CD14-positive monocyte (primary cell): ENCODE data around the gene ADM2. TPM values are rescaled to one million over a fixed set of nuclear protein-coding genes. Genes with fewer than 3 reads are reported as not detected.

Source experiments
- DNase-seq, 3 donors: peaks; one replicate each; pipeline ENCODE4 v3.0.0-alpha.2; 2011 to 2022
- H2AFZ ChIP-seq: 2 replicates; pipeline ENCODE4 v1.6.0; 2012; ENCODE audit warnings: mild to moderate bottlenecking, low read depth, low read length, inconsistent platforms; ENCODE audit not compliant: insufficient read depth, poor library complexity, severe bottlenecking
- H3K27ac ChIP-seq, 2 donors: 1 replicate in 1 of 2; 2 replicates in 1 of 2; pipeline ENCODE4 v1.5.1; 2012 to 2013; ENCODE audit warnings: low read length in 2 of 2, control low read depth in 1 of 2, inconsistent platforms in 1 of 2, low read depth in 1 of 2, mild to moderate bottlenecking in 1 of 2
- H3K27me3 ChIP-seq, 2 donors: one replicate each; pipeline versions ENCODE4 v1.6.0 to v1.6.1; 2011 to 2013; ENCODE audit warnings: low read length in 2 of 2; ENCODE audit not compliant: control insufficient read depth in 2 of 2, insufficient read depth in 2 of 2
- H3K36me3 ChIP-seq, 2 donors: replicated peaks in 1 of 2; 1 replicate in 1 of 2; 2 replicates in 1 of 2; pipeline versions ENCODE4 v1.5.1 to v1.6.1; 2012 to 2013; ENCODE audit warnings: low read length in 2 of 2, control low read depth in 1 of 2, inconsistent platforms in 1 of 2, mild to moderate bottlenecking in 1 of 2; ENCODE audit not compliant: insufficient read depth in 2 of 2, control insufficient read depth in 1 of 2
- H3K4me1 ChIP-seq, 2 donors: 1 replicate in 1 of 2; 2 replicates in 1 of 2; pipeline versions ENCODE4 v1.5.1 to v1.6.1; 2012 to 2013; ENCODE audit warnings: low read length in 2 of 2, control low read depth in 1 of 2, inconsistent platforms in 1 of 2, mild to moderate bottlenecking in 1 of 2, moderate library complexity in 1 of 2; ENCODE audit not compliant: insufficient read depth in 2 of 2, control insufficient read depth in 1 of 2
- H3K4me2 ChIP-seq: replicated peaks from 2 replicates; pipeline ENCODE3; 2012; ENCODE audit warnings: low read length, moderate library complexity, mild to moderate bottlenecking; ENCODE audit not compliant: poor library complexity, severe bottlenecking; ENCODE audit errors: extremely low read depth
- H3K4me3 ChIP-seq, 3 experiments: fragments of 200-600 bp in 1 of 3; sonication (generic) in 1 of 3; replicated peaks in 1 of 3; 1 replicate in 2 of 3; 2 replicates in 1 of 3; pipeline ENCODE4 v1.5.1; 2011 to 2013; ENCODE audit warnings: low read length in 3 of 3, mild to moderate bottlenecking in 3 of 3, control low read depth in 2 of 3, low read depth in 2 of 3, inconsistent platforms in 1 of 3, moderate library complexity in 1 of 3
- H3K79me2 ChIP-seq: 2 replicates; pipeline ENCODE4 v1.6.0; 2012; ENCODE audit warnings: mild to moderate bottlenecking, control low read depth, inconsistent platforms, low read length, moderate library complexity; ENCODE audit not compliant: insufficient read depth
- H3K9ac ChIP-seq: 2 replicates; pipeline ENCODE4 v1.6.0; 2017; ENCODE audit warnings: low read length, mild to moderate bottlenecking; ENCODE audit not compliant: insufficient read depth, poor library complexity, severe bottlenecking
- H3K9me3 ChIP-seq, 2 donors: replicated peaks in 1 of 2; 1 replicate in 1 of 2; 2 replicates in 1 of 2; pipeline versions ENCODE4 v1.5.1 to v1.6.1; 2012 to 2013; ENCODE audit warnings: low read length in 2 of 2, control low read depth in 1 of 2; ENCODE audit not compliant: control insufficient read depth in 1 of 2, insufficient read depth in 1 of 2
- H4K20me1 ChIP-seq: 2 replicates; pipeline ENCODE4 v1.6.0; 2012; ENCODE audit warnings: mild to moderate bottlenecking, low read length, control low read depth, moderate library complexity; ENCODE audit not compliant: insufficient read depth
- H3K27ac Mint-ChIP-seq, 7 donors: one replicate each; pipeline ENCODE4 v1.8.0; 2020; ENCODE audit warnings: mild to moderate bottlenecking in 7 of 7, mixed read lengths in 7 of 7, moderate library complexity in 6 of 7, inconsistent platforms in 2 of 7
- H3K27me3 Mint-ChIP-seq, 3 donors: one replicate each; pipeline ENCODE4 v1.8.0; 2021 to 2022; ENCODE audit warnings: low read depth in 3 of 3, mild to moderate bottlenecking in 3 of 3, mixed read lengths in 3 of 3, moderate library complexity in 3 of 3, inconsistent platforms in 1 of 3
- H3K36me3 Mint-ChIP-seq, 2 donors: one replicate each; pipeline ENCODE4 v1.8.0; 2020; ENCODE audit warnings: mixed read lengths in 2 of 2, inconsistent platforms in 1 of 2, mild to moderate bottlenecking in 1 of 2
- H3K4me1 Mint-ChIP-seq: one replicate; pipeline ENCODE4 v1.8.0; 2020; ENCODE audit warnings: mild to moderate bottlenecking, mixed read lengths
- H3K4me3 Mint-ChIP-seq, 2 donors: one replicate each; pipeline ENCODE4 v1.8.0; 2020; ENCODE audit warnings: mild to moderate bottlenecking in 2 of 2, mixed read lengths in 2 of 2, moderate library complexity in 1 of 2
- H3K9me3 Mint-ChIP-seq, 7 donors: one replicate each; pipeline ENCODE4 v1.8.0; 2020 to 2022; ENCODE audit warnings: mixed read lengths in 7 of 7, mild to moderate bottlenecking in 6 of 7, moderate library complexity in 6 of 7, inconsistent platforms in 2 of 7
- CTCF ChIP-seq: fragments of 200-600 bp; IDR thresholded peaks from one replicate; pipeline ENCODE4 v1.8.0; 2022; ENCODE audit warnings: antibody characterized with exemption, mild to moderate bottlenecking
- WGBS: methylation state at CpG from one replicate; pipeline ENCODE4 v1.1.5; 2013; ENCODE audit warnings: missing lambda C conversion rate; ENCODE audit not compliant: insufficient coverage; 5-methylcytosine and 5-hydroxymethylcytosine counted together
- intact Hi-C, 2 donors: fragments of 100-400 bp; cut with micrococcal nuclease; formaldehyde crosslinking; loops; one replicate each; pipeline versions ENCODE4 v1.15.0 to v1.15.1; 2023
- polyA plus RNA-seq, 3 donors: library from polyadenylated mRNA; depleted of rRNA in 1 of 3; unstranded in 2 of 3; stranded (reverse) in 1 of 3; fragments of 300-500 nt in 2 of 3; fragments of >200 nt in 1 of 3; fragmentation: Illumina TruSeq in 2 of 3; gene quantifications; 1 replicate in 2 of 3; 2 replicates in 1 of 3; pipeline ENCODE4 v1.2.3, GENCODE V29; 2012 to 2021

ADM2 gene
- polyA plus RNA-seq, 3 donors, result 0.05 TPM; not detected in 2

GRCh38 chr22:50530877-50531545, 49.7 kb downstream of the ADM2 start:
- peaks cover 81% of the 10 kb centered on the region for H3K79me2 ChIP-seq
- peak overlapping the region; percentile 100 for H3K9ac ChIP-seq
- DNase-seq, result peak; percentile 78 to 88 (median 82)
- 0% methylated on average over 53 of the region's 53 CpGs for WGBS
- peak overlapping the region; percentile 90 to 93 for H3K4me3 Mint-ChIP-seq
- peaks cover 38% of the 10 kb centered on the region for H4K20me1 ChIP-seq
- H3K4me1 ChIP-seq, result peaks cover 67 to 87% of the 10 kb centered on the region in 2 donors
- H3K27ac Mint-ChIP-seq, result peak overlapping the region; percentile 99 to 100 (median 99)
- H3K4me2 ChIP-seq, result peak overlapping the region; percentile 95
- H3K27me3 Mint-ChIP-seq, result no peaks in the 10 kb centered on the region
- H3K27ac ChIP-seq, result peak overlapping the region; percentile 100
- no peaks in the 10 kb centered on the region for H3K9me3 Mint-ChIP-seq
- no peak overlapping the region for H2AFZ ChIP-seq
- peaks cover 13 to 16% of the 10 kb centered on the region in 2 donors for H3K36me3 ChIP-seq
- H3K36me3 Mint-ChIP-seq, result peaks cover 23 to 25% of the 10 kb centered on the region in 2 donors
- intact Hi-C loops, result loop anchor here (1.0 to 10.0 kb wide), 5 partner anchors 8 to 596 kb away; partner anchors contain the start of gene TRABD (in 1 of the 2)
- H3K27me3 ChIP-seq, result no peaks in the 10 kb centered on the region
- TF ChIP-seq CTCF, result no peak
- H3K4me3 ChIP-seq, result peak overlapping the region; percentile 72 to 99 (median 92)
- H3K4me1 Mint-ChIP-seq, result peaks cover 50% of the 10 kb centered on the region
- no peaks in the 10 kb centered on the region for H3K9me3 ChIP-seq

- H3K4me3 ChIP-seq, result peak overlapping the region; percentile 72 to 99 (median 92)
- H3K27ac ChIP-seq, result peak overlapping the region; percentile 100
- Mint-ChIP-seq H3K27ac (peak overlapping the region; percentile 99 to 100 (median 99)), H3K9me3 (no peaks in the 10 kb centered on the region), H3K4me1 (peaks cover 55% of the 10 kb centered on the region), H3K27me3 (no peaks in the 10 kb centered on the region), H3K36me3 (peaks cover 23 to 25% of the 10 kb centered on the region in 2 donors), H3K4me3 (peak overlapping the region; percentile 90 to 93)
- intact Hi-C loops, result loop anchor here (1.0 to 10.0 kb wide), 4 partner anchors 8 to 597 kb away; partner anchors contain the start of gene TRABD (in 1 of the 2)
- TF ChIP-seq CTCF, result no peak
- no peaks in the 10 kb centered on the region for H3K9me3 ChIP-seq
- under 1% methylated on average over 43 of the region's 44 CpGs for WGBS
- peak; percentile 65 to 87 (median 72) for DNase-seq
- H3K27me3 ChIP-seq, result no peaks in the 10 kb centered on the region
- peaks cover 32% of the 10 kb centered on the region for H4K20me1 ChIP-seq
- H3K4me2 ChIP-seq, result peak overlapping the region; percentile 95
- H3K79me2 ChIP-seq, result peaks cover 84% of the 10 kb centered on the region
- H3K4me1 ChIP-seq, result peaks cover 73 to 87% of the 10 kb centered on the region in 2 donors
- no peak overlapping the region for H2AFZ ChIP-seq
- H3K9ac ChIP-seq, result peak overlapping the region; percentile 100
- peaks cover 13 to 16% of the 10 kb centered on the region in 2 donors for H3K36me3 ChIP-seq
These were observed 50.2 kb downstream of the ADM2 start for GRCh38 chr22:50531546-50531961.
